Measurements from ENCODE around the gene TPMT. TPM values are rescaled to one million over a fixed set of nuclear protein-coding genes. Genes with fewer than 3 reads are reported as not detected.
"Not testable (repeated sequence)": the region's sequence is repeated elsewhere in the genome, so short reads cannot be mapped to it uniquely, and the experiment has no call there.

The TPMT gene
- total RNA-seq = 8.2 TPM

- DNase-seq (ENCODE audit: low spot score in 2 of 2) (no peak), FAIRE-seq (no peak)
Measured at GRCh38 chr6:18154507-18155149, at the start of gene TPMT. TSS of gene TPMT (minus strand) at chr6:18155077. CDS start at chr6:18149127, 5,950 bp downstream.

- FAIRE-seq (no peak), DNase-seq (ENCODE audit: low spot score in 2 of 2) (no peak)
Measured at GRCh38 chr6:18203786-18204185, 48.9 kb upstream of the TPMT start.

GRCh38 chr6:18192026-18192425 lies 37.1 kb upstream of the TPMT start:
- FAIRE-seq (no peak), DNase-seq (ENCODE audit: low spot score in 2 of 2) (no peak)

GRCh38 chr6:18189196-18189595 lies 34.3 kb upstream of the TPMT start:
- no peak for FAIRE-seq
- no peak for DNase-seq (ENCODE audit: low spot score in 2 of 2)

- FAIRE-seq (no peak), DNase-seq (ENCODE audit: low spot score in 2 of 2) (no peak)
Measured at GRCh38 chr6:18187701-18188100, 32.8 kb upstream of the TPMT start.

GRCh38 chr6:18186540-18187250 lies 31.8 kb upstream of the TPMT start:
- FAIRE-seq = no peak
- DNase-seq (ENCODE audit: low spot score in 2 of 2) = no peak

GRCh38 chr6:18186033-18186432 lies 31.2 kb upstream of the TPMT start:
- FAIRE-seq = no peak
- no peak for DNase-seq (ENCODE audit: low spot score in 2 of 2)

GRCh38 chr6:18185624-18186023 lies 30.7 kb upstream of the TPMT start:
- DNase-seq (ENCODE audit: low spot score in 2 of 2) = no peak
- FAIRE-seq = no peak

- DNase-seq (ENCODE audit: low spot score in 2 of 2) (no peak), FAIRE-seq (no peak)
Measured at GRCh38 chr6:18183766-18184165, 28.9 kb upstream of the TPMT start.

- no peak for FAIRE-seq
- no peak for DNase-seq (ENCODE audit: low spot score in 2 of 2)
Measured at GRCh38 chr6:18182568-18182967, 27.7 kb upstream of the TPMT start.

GRCh38 chr6:18179770-18180356 lies 25.0 kb upstream of the TPMT start:
- no peak for DNase-seq (ENCODE audit: low spot score in 2 of 2)
- no peak for FAIRE-seq

GRCh38 chr6:18178960-18179615 lies 24.2 kb upstream of the TPMT start:
- FAIRE-seq = no peak
- no peak for DNase-seq (ENCODE audit: low spot score in 2 of 2)

- FAIRE-seq = peak; percentile 24
- DNase-seq (ENCODE audit: low spot score in 2 of 2) = no peak
Measured at GRCh38 chr6:18177286-18177965, 22.5 kb upstream of the TPMT start.

- not testable (repeated sequence) for DNase-seq (ENCODE audit: low spot score in 2 of 2)
Measured at GRCh38 chr6:18176198-18176597, 21.3 kb upstream of the TPMT start.

GRCh38 chr6:18171871-18172270 lies 17.0 kb upstream of the TPMT start:
- FAIRE-seq = no peak

More at GRCh38 chr6:18176198-18176597, 21.3 kb upstream of the TPMT start:
- not testable (repeated sequence) for FAIRE-seq

GRCh38 chr6:18168264-18168663 lies 13.4 kb upstream of the TPMT start:
- FAIRE-seq = no peak

More at GRCh38 chr6:18171871-18172270, 17.0 kb upstream of the TPMT start:
- DNase-seq (ENCODE audit: low spot score in 2 of 2) = no peak

GRCh38 chr6:18166312-18167036 lies 11.6 kb upstream of the TPMT start:
- FAIRE-seq (no peak), DNase-seq (ENCODE audit: low spot score in 2 of 2) (no peak)

More at GRCh38 chr6:18168264-18168663, 13.4 kb upstream of the TPMT start:
- no peak for DNase-seq (ENCODE audit: low spot score in 2 of 2)

GRCh38 chr6:18165751-18166150 lies 10.9 kb upstream of the TPMT start:
- FAIRE-seq (no peak), DNase-seq (ENCODE audit: low spot score in 2 of 2) (no peak)

GRCh38 chr6:18162401-18162800 lies 7.5 kb upstream of the TPMT start:
- no peak for DNase-seq (ENCODE audit: low spot score in 2 of 2)
- FAIRE-seq = no peak

GRCh38 chr6:18161431-18161830 lies 6.6 kb upstream of the TPMT start:
- FAIRE-seq (no peak), DNase-seq (ENCODE audit: low spot score in 2 of 2) (no peak)

All from frontal cortex (tissue), 4 donors.